GM19035 (cell line): ENCODE data around the gene HOXB13.
A peak's percentile ranks its signal among the peaks of the same experiment; 100 is the strongest.

ENCODE experiments used
- ATAC-seq: cut with Tn5 transposase; IDR thresholded peaks from one replicate; pipeline ENCODE4 v1.9.1; 2021; ENCODE audit not compliant: unreplicated experiment

Gene HOXB13

GRCh38 chr17:48715496-48716399, 12.8 kb downstream of the HOXB13 start:
- no peak for ATAC-seq

- no peak for ATAC-seq
Observed at GRCh38 chr17:48711128-48711527, 17.4 kb downstream of the HOXB13 start.

- ATAC-seq = no peak
Observed at GRCh38 chr17:48704361-48705248, 23.9 kb downstream of the HOXB13 start.

- no peak for ATAC-seq
Observed at GRCh38 chr17:48701864-48702532, 26.6 kb downstream of the HOXB13 start.

- ATAC-seq = no peak
Observed at GRCh38 chr17:48693178-48693577, 35.4 kb downstream of the HOXB13 start.

- ATAC-seq = no peak
Observed at GRCh38 chr17:48692049-48692448, 36.5 kb downstream of the HOXB13 start.

- ATAC-seq = no peak
Observed at GRCh38 chr17:48690655-48691054, 37.9 kb downstream of the HOXB13 start.

GRCh38 chr17:48681609-48682008, 46.9 kb downstream of the HOXB13 start:
- ATAC-seq = no peak

- ATAC-seq = no peak
Observed at GRCh38 chr17:48679385-48680096, 49.0 kb downstream of the HOXB13 start.

- ATAC-seq = peak; percentile 69
Observed at GRCh38 chr17:48678141-48678971, 50.2 kb downstream of the HOXB13 start.

- no peak for ATAC-seq
Observed at GRCh38 chr17:48676963-48677558, 51.5 kb downstream of the HOXB13 start.
